SK-N-SH treated with all-trans-retinoic acid at 6 μM for 48 hours (cell line): ENCODE data around the gene DHDH.

Experiments
- ATAC-seq: fragments of 200-7000 bp; cut with Tn5 transposase; 3 replicates; pipeline ENCODE4 v1.9.1; 2020; ENCODE audit warnings: mild to moderate bottlenecking, moderate library complexity
- ARNTL ChIP-seq: fragments of 450-650 bp; formaldehyde crosslinking; IDR thresholded peaks from 2 replicates; pipeline ENCODE4 v1.5.0; 2020; ENCODE audit warnings: low read depth, mild to moderate bottlenecking, moderate library complexity, borderline replicate concordance
- BACH2 ChIP-seq: fragments of 250-450 bp; sonication (Bioruptor Pico); IDR thresholded peaks from 2 replicates; pipeline ENCODE4 v1.9.0; 2021; ENCODE audit warnings: mild to moderate bottlenecking, borderline replicate concordance
- CSDC2 ChIP-seq: fragments of 250-450 bp; sonication (Bioruptor Pico); IDR thresholded peaks from 2 replicates; pipeline ENCODE4 v1.5.0; 2020; ENCODE audit warnings: mild to moderate bottlenecking, moderate library complexity
- ESRRG ChIP-seq: fragments of 250-450 bp; sonication (Bioruptor Pico); IDR thresholded peaks from 2 replicates; pipeline ENCODE4 v1.6.1; 2021; ENCODE audit warnings: mild to moderate bottlenecking
- GLIS3 ChIP-seq: fragments of 250-450 bp; sonication (Bioruptor Pico); IDR thresholded peaks from 2 replicates; pipeline ENCODE4 v1.5.0; 2020; ENCODE audit warnings: mild to moderate bottlenecking, moderate library complexity
- ISL1 ChIP-seq: fragments of 250-450 bp; sonication (Bioruptor Pico); IDR thresholded peaks from 2 replicates; pipeline ENCODE4 v2.1.2; 2022; ENCODE audit warnings: mild to moderate bottlenecking, moderate library complexity
- OSR1 ChIP-seq: fragments of 250-450 bp; sonication (Bioruptor Pico); IDR thresholded peaks from 2 replicates; pipeline ENCODE4 v1.8.0; 2022; ENCODE audit warnings: moderate library complexity, mild to moderate bottlenecking, inconsistent platforms
- PPARA ChIP-seq: fragments of 250-450 bp; sonication (Bioruptor Pico); IDR thresholded peaks from 2 replicates; pipeline ENCODE4 v1.5.0; 2020; ENCODE audit warnings: mild to moderate bottlenecking, borderline replicate concordance
- SNAI2 ChIP-seq: fragments of 250-450 bp; sonication (Bioruptor Pico); IDR thresholded peaks from 2 replicates; pipeline ENCODE4 v1.5.0; 2020; ENCODE audit warnings: mild to moderate bottlenecking, moderate library complexity
- TCF4 ChIP-seq: fragments of 250-450 bp; sonication (Bioruptor Pico); IDR thresholded peaks from 2 replicates; pipeline ENCODE4 v1.8.0; 2021; ENCODE audit warnings: mild to moderate bottlenecking, moderate library complexity, borderline replicate concordance
- TOX ChIP-seq: fragments of 250-450 bp; sonication (Bioruptor Pico); IDR thresholded peaks from 2 replicates; pipeline ENCODE4 v1.8.0; 2021; ENCODE audit warnings: mild to moderate bottlenecking, moderate library complexity, borderline replicate concordance
- ZC3H10 ChIP-seq: fragments of 250-450 bp; sonication (Bioruptor Pico); IDR thresholded peaks from 2 replicates; pipeline ENCODE4 v1.5.1; 2021; ENCODE audit warnings: mild to moderate bottlenecking, moderate library complexity
- ZFP3 ChIP-seq: fragments of 250-450 bp; sonication (Bioruptor Pico); IDR thresholded peaks from 2 replicates; pipeline ENCODE4 v1.5.0; 2020; ENCODE audit warnings: mild to moderate bottlenecking, moderate library complexity
- ZFP30 ChIP-seq: fragments of 450-650 bp; formaldehyde crosslinking; IDR thresholded peaks from 2 replicates; pipeline ENCODE4 v1.5.0; 2022; ENCODE audit warnings: mild to moderate bottlenecking, moderate library complexity
- ZNF70 ChIP-seq: fragments of 450-650 bp; formaldehyde crosslinking; IDR thresholded peaks from 2 replicates; pipeline ENCODE4 v1.5.0; 2020; ENCODE audit warnings: mild to moderate bottlenecking, moderate library complexity
- ZNF8 ChIP-seq: fragments of 450-650 bp; formaldehyde crosslinking; IDR thresholded peaks from 2 replicates; pipeline ENCODE4 v1.5.0; 2020; ENCODE audit warnings: mild to moderate bottlenecking, moderate library complexity
- TF ChIP-seq, protein P1 (sequence below): fragments of 250-450 bp; sonication (Bioruptor Pico); IDR thresholded peaks from 2 replicates; pipeline ENCODE4 v1.5.1; 2020; ENCODE audit warnings: low read depth, mild to moderate bottlenecking, moderate library complexity
- TF ChIP-seq, protein P2 (sequence below): fragments of 250-450 bp; sonication (Bioruptor Pico); IDR thresholded peaks from 2 replicates; pipeline ENCODE4 v1.8.0; 2021; ENCODE audit warnings: low read depth, mild to moderate bottlenecking, moderate library complexity, borderline replicate concordance
- TF ChIP-seq, protein P3 (sequence below): fragments of 250-450 bp; sonication (Bioruptor Pico); IDR thresholded peaks from 2 replicates; pipeline ENCODE4 v1.5.0; 2020; ENCODE audit warnings: mild to moderate bottlenecking, moderate library complexity
- TF ChIP-seq, protein P4 (sequence below): fragments of 250-450 bp; sonication (Bioruptor Pico); IDR thresholded peaks from 2 replicates; pipeline ENCODE4 v1.5.1; 2021; ENCODE audit warnings: mild to moderate bottlenecking, moderate library complexity

The DHDH gene

DNA sequence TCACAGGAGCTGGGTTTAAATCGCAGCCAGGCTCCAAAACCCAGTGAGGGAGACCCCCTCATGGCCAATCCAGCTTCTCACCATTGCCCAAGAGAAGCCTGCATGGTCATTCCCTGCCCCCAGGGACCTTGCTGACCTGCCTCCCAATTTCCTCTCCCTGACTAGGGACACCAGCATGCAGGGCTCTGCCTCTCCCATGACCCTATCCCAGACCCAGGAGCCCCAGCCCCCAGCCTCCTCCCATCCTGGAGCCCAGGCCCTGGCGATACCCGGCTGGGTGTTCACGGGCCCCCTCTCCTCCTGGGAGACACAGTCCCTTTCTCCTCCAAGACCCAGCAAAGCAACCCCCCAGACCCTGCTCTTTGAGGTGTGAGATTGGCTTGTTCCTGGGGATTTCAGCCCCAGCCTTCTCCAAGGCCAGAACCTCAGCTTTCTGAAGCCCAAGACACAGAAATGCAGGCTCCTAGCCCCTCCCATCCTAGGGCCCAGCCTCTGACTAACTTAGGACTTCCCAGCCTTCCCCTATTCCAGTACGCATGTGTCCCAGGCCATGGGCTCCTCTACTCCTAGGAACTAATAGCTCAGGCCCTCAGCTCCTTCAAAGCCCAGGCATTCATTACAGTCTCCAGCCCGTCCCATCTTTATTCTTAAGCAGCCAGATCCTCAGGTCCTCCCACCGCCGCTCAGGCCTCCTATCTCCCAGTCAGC lies 58.5 kb downstream of the DHDH start:
- peak; percentile 82 for ATAC-seq
- TF ChIP-seq, protein P1, sequence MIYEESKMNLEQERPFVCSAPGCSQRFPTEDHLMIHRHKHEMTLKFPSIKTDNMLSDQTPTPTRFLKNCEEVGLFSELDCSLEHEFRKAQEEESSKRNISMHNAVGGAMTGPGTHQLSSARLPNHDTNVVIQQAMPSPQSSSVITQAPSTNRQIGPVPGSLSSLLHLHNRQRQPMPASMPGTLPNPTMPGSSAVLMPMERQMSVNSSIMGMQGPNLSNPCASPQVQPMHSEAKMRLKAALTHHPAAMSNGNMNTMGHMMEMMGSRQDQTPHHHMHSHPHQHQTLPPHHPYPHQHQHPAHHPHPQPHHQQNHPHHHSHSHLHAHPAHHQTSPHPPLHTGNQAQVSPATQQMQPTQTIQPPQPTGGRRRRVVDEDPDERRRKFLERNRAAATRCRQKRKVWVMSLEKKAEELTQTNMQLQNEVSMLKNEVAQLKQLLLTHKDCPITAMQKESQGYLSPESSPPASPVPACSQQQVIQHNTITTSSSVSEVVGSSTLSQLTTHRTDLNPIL (CRISPR knock-in tag): no peak
- TF ChIP-seq, protein P2, sequence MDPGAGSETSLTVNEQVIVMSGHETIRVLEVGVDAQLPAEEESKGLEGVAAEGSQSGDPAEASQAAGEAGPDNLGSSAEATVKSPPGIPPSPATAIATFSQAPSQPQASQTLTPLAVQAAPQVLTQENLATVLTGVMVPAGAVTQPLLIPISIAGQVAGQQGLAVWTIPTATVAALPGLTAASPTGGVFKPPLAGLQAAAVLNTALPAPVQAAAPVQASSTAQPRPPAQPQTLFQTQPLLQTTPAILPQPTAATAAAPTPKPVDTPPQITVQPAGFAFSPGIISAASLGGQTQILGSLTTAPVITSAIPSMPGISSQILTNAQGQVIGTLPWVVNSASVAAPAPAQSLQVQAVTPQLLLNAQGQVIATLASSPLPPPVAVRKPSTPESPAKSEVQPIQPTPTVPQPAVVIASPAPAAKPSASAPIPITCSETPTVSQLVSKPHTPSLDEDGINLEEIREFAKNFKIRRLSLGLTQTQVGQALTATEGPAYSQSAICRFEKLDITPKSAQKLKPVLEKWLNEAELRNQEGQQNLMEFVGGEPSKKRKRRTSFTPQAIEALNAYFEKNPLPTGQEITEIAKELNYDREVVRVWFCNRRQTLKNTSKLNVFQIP: no peak
- no peak for TF ChIP-seq CSDC2 (CRISPR knock-in tag)
- no peak for TF ChIP-seq ARNTL (CRISPR knock-in tag)
- no peak for TF ChIP-seq TCF4 (CRISPR knock-in tag)
- TF ChIP-seq, protein P3, sequence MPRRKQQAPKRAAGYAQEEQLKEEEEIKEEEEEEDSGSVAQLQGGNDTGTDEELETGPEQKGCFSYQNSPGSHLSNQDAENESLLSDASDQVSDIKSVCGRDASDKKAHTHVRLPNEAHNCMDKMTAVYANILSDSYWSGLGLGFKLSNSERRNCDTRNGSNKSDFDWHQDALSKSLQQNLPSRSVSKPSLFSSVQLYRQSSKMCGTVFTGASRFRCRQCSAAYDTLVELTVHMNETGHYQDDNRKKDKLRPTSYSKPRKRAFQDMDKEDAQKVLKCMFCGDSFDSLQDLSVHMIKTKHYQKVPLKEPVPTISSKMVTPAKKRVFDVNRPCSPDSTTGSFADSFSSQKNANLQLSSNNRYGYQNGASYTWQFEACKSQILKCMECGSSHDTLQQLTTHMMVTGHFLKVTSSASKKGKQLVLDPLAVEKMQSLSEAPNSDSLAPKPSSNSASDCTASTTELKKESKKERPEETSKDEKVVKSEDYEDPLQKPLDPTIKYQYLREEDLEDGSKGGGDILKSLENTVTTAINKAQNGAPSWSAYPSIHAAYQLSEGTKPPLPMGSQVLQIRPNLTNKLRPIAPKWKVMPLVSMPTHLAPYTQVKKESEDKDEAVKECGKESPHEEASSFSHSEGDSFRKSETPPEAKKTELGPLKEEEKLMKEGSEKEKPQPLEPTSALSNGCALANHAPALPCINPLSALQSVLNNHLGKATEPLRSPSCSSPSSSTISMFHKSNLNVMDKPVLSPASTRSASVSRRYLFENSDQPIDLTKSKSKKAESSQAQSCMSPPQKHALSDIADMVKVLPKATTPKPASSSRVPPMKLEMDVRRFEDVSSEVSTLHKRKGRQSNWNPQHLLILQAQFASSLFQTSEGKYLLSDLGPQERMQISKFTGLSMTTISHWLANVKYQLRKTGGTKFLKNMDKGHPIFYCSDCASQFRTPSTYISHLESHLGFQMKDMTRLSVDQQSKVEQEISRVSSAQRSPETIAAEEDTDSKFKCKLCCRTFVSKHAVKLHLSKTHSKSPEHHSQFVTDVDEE (CRISPR knock-in tag): no peak
- TF ChIP-seq ZFP30 (CRISPR knock-in tag): no peak

DNA sequence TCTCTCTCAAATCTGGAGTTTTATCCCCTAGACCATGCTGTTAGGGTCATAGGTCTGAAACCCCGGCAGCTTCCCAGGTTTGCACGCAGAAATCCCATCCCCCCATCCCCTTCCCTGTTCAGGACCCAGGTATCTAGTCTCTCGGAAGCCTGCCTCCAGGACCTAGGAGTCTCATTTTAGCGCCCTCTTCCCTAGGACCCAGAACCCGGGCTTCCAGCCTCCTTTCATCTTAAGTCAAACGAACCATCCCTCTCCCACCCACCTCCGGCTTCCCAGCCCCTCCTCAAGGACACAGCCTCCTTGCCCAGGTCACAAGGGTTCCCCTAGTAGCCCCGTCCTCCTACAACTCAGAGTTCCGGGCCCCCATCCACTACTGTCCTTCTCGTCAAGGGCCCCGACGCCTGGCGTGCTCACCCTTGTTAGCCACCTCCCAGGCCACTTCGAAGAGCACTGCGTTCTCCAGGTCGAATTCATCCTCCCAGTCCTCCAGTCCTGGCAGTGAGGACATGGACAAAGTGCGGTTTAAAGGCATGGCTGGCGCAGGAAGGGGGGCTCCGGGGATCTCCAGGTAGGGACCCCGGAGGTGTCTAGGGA lies 59.2 kb downstream of the DHDH start:
- no peak for TF ChIP-seq ZFP30 (CRISPR knock-in tag)
- TF ChIP-seq CSDC2 (CRISPR knock-in tag): no peak
- TF ChIP-seq GLIS3 (CRISPR knock-in tag): no peak
- TF ChIP-seq ISL1 (CRISPR knock-in tag): no peak
- TF ChIP-seq ZFP3 (CRISPR knock-in tag): no peak
- TF ChIP-seq, protein P3 (CRISPR knock-in tag): no peak
- TF ChIP-seq, protein P1 (CRISPR knock-in tag): no peak
- no peak for TF ChIP-seq ZC3H10
- TF ChIP-seq ZNF70 (CRISPR knock-in tag): no peak
- TF ChIP-seq ZNF8 (CRISPR knock-in tag): no peak
- TF ChIP-seq TCF4 (CRISPR knock-in tag): no peak
- TF ChIP-seq, protein P4, sequence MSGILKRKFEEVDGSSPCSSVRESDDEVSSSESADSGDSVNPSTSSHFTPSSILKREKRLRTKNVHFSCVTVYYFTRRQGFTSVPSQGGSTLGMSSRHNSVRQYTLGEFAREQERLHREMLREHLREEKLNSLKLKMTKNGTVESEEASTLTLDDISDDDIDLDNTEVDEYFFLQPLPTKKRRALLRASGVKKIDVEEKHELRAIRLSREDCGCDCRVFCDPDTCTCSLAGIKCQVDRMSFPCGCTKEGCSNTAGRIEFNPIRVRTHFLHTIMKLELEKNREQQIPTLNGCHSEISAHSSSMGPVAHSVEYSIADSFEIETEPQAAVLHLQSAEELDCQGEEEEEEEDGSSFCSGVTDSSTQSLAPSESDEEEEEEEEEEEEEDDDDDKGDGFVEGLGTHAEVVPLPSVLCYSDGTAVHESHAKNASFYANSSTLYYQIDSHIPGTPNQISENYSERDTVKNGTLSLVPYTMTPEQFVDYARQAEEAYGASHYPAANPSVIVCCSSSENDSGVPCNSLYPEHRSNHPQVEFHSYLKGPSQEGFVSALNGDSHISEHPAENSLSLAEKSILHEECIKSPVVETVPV (CRISPR knock-in tag): no peak
- TF ChIP-seq ESRRG (CRISPR knock-in tag): no peak
- TF ChIP-seq, protein P2: no peak
- no peak for TF ChIP-seq BACH2 (CRISPR knock-in tag)
- no peak for TF ChIP-seq OSR1 (CRISPR knock-in tag)
- TF ChIP-seq SNAI2 (CRISPR knock-in tag): no peak
- TF ChIP-seq TOX (CRISPR knock-in tag): no peak
- no peak for TF ChIP-seq PPARA
- TF ChIP-seq ARNTL (CRISPR knock-in tag): no peak
- TF ChIP-seq, all 23 proteins: peak for 0
- peak; percentile 3 for ATAC-seq
